GM20000 (cell line): ENCODE results near the gene JKAMP.
"Not testable (repeated sequence)": the region's sequence is repeated elsewhere in the genome, so short reads cannot be mapped to it uniquely, and the experiment has no call there.

Experiments used
- DNase-seq: peaks from one replicate; pipeline ENCODE4 v3.0.0; 2012; ENCODE audit warnings: low spot score
- TF ChIP-seq, protein P1 (sequence below): IDR thresholded peaks from 2 replicates; pipeline ENCODE4 v1.5.1; 2012; ENCODE audit warnings: mild to moderate bottlenecking, control low read depth; ENCODE audit errors: extremely low read depth, missing control alignments

Gene JKAMP, protein sequence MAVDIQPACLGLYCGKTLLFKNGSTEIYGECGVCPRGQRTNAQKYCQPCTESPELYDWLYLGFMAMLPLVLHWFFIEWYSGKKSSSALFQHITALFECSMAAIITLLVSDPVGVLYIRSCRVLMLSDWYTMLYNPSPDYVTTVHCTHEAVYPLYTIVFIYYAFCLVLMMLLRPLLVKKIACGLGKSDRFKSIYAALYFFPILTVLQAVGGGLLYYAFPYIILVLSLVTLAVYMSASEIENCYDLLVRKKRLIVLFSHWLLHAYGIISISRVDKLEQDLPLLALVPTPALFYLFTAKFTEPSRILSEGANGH

DNA sequence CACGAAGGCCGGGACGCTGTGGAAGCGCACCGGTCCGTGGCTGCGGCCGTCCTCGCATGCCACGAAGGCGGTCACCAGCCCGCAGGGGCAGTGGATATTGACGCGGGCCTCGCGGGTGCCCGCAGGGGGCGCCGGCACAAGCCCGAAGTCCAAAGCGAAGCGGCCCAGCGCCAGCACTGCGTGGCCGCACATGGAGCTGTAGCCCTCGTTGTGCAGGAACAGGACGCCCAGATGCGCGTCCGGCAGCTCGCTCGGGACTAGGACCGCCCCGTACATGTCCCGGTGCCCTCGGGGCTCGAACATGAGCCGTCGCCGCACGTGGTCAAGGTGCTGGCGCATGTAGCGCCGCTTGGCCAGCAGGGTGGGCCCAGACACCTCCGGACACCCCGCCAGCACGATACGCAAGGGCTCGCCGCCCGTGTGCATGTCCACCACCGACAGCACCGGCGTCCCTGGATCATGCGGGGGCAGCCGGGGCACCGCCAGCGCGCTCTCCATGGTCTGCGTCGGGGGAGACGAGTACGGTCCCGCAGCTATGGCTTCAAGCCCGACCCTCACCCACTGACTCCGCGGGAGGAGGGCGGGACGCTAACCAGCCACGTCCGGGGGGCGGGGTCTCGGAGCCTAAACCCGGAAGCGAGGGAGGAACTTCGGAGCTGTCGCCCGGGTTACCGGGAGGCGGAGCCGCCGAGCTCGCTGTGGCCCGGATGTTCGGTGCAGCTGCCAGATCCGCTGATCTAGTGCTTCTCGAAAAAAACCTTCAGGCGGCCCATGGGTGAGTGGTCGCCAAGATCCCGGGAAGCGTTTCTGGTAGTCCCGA, at the start of gene JKAMP, which contains the start of gene L3HYPDH:
TSS of gene JKAMP (plus strand) at position 699 of the 820 bp plus-strand sequence. CDS start at position 772, 73 bp downstream.
TSS of gene L3HYPDH (minus strand) at position 590 of the 820 bp plus-strand sequence. CDS start at position 498, 92 bp downstream.
- TF ChIP-seq, protein P1, sequence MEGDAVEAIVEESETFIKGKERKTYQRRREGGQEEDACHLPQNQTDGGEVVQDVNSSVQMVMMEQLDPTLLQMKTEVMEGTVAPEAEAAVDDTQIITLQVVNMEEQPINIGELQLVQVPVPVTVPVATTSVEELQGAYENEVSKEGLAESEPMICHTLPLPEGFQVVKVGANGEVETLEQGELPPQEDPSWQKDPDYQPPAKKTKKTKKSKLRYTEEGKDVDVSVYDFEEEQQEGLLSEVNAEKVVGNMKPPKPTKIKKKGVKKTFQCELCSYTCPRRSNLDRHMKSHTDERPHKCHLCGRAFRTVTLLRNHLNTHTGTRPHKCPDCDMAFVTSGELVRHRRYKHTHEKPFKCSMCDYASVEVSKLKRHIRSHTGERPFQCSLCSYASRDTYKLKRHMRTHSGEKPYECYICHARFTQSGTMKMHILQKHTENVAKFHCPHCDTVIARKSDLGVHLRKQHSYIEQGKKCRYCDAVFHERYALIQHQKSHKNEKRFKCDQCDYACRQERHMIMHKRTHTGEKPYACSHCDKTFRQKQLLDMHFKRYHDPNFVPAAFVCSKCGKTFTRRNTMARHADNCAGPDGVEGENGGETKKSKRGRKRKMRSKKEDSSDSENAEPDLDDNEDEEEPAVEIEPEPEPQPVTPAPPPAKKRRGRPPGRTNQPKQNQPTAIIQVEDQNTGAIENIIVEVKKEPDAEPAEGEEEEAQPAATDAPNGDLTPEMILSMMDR, result peak; percentile 61
- peak; percentile 96 for DNase-seq

DNA sequence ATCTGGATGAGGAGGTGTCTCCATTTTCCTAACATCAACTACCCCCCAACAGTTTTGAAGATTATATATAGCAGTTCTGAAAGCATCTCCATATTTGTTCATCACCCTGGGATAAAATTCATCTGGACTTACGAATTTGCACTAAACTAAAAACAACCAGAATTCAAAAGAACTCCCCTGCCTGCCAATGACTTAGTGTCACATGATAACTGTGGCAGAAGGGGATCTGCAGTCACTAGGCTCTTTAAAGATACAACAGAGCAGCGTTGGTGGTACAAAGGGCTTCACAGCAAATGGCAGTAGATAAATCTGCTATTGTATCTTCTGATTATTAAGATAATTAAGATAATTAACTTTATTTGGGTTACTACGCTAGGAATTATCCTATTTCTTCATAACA, 49.2 kb upstream of the JKAMP start:
- DNase-seq, result no peak
- TF ChIP-seq, protein P1, result no peak

DNA sequence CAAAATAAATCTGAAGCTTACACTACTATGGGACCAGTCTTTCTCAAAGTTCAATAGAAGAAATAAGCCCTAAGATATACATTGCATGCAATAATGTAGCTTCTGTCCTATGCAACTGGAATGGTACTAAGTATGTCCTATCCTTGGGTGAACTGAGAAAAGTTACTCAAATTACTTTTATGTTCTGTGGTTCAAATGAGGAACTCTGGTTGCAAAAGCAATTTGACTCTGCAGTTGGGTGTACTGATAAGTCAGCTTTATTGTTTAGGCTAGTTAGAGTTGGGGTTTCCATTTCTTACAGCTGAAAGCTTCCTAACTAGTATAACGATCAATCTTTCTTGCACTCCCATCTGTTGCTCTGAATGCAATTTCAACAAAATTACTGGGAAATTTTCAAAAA, 48.3 kb upstream of the JKAMP start:
- DNase-seq, result no peak
- TF ChIP-seq, protein P1, result no peak

DNA sequence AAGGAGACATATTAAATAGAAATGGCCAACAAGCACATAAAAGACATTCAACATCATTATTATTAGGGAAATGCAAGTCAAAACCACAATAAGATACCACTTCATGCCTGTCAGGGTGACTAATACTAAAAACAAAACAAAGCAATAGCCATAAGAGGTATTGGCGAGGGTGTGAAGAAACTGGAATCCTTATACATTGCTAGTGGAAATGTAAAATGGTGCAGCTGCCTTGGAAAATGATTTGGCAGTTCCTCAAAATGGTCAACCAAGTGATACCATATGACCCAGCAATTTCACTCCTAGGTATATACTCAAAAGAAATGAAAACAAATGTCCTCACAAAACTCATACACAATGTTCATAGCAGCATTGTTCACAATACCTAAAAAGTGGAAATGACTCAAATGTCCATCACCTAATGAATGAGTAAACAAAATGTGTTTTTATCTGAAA, 46.1 kb upstream of the JKAMP start:
- TF ChIP-seq, protein P1, result no peak
- no peak for DNase-seq

DNA sequence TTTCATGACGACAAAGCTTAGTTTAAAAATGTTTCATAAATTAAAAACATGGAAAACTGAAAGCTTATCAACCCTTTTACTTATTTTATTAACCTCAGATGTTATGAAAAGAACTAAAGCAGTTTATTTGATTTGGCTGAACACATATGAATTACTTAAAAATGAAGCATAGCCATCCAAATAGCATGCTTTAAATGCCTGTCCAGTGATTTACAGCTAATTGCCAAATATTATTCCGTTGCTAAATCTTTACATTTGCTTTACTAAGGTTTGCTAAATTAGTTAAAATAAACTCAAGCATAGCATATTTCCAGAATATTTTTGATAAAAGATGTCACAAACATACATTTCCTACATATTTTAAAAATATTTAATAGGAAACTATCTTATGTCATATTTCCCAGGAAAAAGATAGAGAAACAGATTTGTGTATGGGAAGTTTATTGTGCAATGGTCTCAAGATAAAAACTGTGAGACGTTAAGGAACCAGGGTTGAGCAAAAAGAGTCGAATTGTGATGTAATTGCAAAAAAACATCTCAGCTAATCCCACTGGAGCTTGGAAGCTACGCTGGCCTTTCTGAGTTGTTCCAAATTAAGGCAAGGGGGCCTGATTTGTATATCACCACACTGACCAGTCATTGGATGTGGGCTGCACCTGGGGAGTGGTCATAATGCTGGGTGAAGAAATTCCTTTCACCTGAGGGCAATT, 44.9 kb upstream of the JKAMP start:
- DNase-seq, result no peak
- TF ChIP-seq, protein P1, result no peak

DNA sequence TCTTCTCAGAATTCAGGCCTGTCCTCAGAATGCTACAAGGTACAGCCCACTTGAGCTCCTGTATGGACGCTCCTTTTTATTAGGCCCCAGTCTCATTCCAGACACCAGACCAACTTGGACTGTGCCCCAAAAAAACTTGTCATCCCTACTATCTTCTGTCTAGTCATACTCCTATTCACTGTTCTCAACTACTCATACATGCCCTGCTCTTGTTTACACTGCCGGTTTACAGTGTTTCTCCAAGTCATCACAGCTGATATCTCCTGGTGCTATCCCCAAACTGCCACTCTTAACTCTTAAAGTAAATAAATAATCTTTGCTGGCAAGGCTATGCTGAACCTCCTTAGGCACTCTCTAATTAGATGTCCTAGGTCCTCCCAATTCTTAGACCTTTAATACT, 35.6 kb upstream of the JKAMP start:
- DNase-seq, result not testable (repeated sequence)

DNA sequence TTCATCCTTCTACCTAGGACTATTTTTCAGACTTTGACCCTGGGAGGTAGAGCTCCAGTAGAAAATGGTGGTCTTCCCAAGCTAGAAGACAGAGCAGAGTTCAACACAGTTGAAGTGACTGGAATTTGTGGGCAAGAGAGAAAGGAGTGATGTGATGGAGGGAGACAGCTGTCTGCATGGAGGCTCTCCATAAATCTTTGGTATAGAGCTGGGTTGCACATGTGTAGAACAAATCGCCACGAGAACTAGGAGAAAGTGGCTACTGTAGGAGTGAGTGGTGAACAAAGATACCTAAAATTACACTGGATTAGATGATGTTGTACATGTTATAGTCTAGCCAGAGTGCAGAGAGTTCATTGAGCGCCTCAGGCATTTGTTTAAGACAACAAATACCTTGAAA, 33.6 kb upstream of the JKAMP start:
- TF ChIP-seq, protein P1, result no peak
- no peak for DNase-seq
